NCI-H2227 (cell line): Measurements from ENCODE around the gene AUNIP.
"Not testable (repeated sequence)": the region's sequence is repeated elsewhere in the genome, so short reads cannot be mapped to it uniquely, and the experiment has no call there.

Source experiments
- DNase-seq: peaks from one replicate; lab custom pipeline; 2025; ENCODE audit not compliant: unreplicated experiment; lab: John Stamatoyannopoulos, UW

The AUNIP gene

GRCh38 chr1:25867210-25867991 is 8.1 kb upstream of the AUNIP start:
- no peak for DNase-seq

DNA sequence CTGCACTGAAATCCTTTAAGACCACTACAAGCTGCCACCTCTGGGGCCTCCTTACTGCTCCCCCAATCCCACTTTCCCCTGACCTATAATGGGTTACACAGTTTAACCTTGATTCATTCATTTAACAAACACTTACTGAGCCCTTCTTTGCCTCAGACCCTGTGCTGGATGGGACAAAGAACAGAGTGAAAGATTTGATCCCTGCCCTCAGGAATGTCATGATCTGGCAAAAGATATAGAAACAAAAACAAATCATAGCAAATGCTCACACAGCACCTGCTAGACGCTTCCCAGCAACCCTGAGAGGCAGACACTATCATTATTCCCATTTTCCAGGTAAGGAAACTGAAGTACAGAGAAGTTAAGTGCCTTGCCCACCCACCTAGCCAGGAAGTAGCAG is 7.0 kb upstream of the AUNIP start:
- DNase-seq, result no peak

GRCh38 chr1:25864434-25864833 is 5.2 kb upstream of the AUNIP start:
- DNase-seq, result no peak

- DNase-seq, result no peak
Observed at GRCh38 chr1:25863486-25864262, 4.4 kb upstream of the AUNIP start.

DNA sequence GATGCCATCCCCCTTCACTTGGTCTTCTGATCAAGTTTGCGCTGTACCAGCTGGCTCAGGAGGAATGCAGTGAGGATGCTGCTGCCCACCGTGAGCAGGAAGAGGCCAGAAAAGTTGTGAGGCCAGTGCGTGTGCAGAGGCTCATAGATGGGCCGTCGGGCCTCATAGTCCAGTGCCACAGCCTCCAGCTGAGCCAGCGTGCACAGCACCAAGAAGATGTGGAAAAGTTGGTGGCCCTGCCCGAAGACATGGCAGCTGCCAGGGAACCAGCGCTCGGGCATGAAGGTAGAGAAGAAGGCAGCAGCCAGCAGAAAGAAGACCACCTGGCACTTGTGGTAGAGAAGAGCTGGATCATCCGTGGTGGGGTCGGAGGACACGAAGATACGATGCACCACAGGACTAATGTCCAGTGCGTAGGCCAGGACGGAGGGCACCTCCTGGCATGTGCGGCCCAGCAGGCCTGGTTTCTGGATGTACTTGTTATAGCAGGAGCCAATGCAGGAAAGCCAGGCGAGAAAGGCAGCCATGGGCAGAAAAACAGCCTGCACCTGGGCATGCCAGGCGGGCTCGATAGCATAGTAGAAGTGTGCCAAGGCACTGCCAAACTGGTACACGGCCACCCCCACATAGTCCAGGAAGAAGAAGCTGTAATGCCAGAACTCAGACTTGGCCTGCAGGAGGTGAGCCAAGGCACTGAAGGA is 3.7 kb upstream of the AUNIP start:
- no peak for DNase-seq

GRCh38 chr1:25861316-25862286 is 2.3 kb upstream of the AUNIP start:
- no peak for DNase-seq

DNA sequence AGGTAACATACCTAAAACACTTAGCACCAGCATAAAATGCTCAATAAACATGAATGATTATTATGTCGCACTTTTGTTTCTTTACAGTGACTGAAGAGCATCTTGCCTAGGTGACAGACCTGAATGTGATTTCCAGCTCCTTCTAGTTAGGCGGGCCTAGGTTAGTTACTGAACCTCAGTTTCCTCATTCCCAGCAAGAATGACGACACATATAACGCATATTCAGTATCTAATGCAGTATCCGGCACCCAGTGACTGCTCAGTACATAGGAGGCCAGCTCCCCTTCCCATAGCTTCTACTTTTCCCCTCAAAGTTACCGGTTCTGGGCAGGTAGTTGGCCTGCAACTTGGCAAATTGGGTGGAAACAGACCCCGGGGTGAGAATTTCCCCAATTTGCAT is 763 bp downstream of the AUNIP start:
- no peak for DNase-seq

GRCh38 chr1:25856856-25857255 is 2.4 kb downstream of the AUNIP start:
- DNase-seq, result no peak

DNA sequence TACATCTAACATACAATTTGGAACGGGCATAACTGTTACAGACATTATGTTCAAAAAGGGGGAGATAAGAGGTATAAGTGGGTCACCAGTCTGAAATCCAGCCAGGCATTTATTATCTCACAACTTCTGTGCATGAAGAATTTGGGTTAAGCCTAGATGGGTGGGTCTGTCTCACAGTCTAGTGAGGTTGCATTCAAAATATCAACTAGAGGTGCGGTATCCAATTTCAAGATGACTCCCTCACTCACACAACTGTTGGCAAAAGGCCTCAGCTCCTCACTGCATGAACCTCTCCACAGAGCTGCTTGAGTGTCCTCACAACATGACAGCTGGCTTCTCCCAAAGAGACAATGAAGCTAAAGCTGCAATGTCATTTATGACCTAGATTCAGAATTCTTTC is 4.7 kb downstream of the AUNIP start:
- DNase-seq, result no peak

DNA sequence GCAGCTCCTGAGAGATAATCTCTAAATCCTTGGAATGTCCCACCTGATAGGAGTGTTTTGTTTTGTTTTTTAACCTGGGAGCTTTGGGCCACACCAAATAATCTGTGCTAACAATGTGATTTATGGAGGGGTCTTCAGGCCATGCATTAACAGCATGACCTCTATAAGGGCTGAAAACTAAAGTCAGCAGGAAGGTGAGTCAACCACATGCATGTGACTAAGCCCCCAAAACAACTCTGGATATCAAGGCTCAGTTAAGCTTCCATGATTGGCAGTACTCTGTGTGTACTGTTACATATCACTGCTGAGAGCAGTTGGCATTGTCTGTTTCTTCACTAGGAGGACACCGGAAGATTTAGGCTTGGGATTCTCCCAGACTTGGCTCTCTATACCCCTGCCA is 10.7 kb downstream of the AUNIP start:
- no peak for DNase-seq

DNA sequence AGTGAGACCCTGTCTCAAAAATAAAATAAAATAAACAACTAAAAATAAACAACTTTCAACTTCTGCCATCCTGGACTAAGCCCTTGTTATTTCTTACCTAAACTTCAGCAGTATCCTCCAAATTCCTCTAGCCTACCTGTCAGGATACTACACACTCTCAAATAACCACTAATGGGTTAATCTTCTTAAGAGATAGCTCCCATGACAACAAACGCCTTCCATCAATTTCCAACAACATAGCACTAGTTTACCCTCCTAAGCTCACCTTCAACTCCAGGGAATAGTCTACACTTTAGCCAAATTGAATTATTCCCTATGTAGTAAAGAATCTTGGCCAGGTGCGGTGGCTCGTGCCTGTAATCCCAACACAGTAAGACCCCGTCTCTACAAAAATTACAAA is 11.3 kb downstream of the AUNIP start:
- DNase-seq, result no peak

DNA sequence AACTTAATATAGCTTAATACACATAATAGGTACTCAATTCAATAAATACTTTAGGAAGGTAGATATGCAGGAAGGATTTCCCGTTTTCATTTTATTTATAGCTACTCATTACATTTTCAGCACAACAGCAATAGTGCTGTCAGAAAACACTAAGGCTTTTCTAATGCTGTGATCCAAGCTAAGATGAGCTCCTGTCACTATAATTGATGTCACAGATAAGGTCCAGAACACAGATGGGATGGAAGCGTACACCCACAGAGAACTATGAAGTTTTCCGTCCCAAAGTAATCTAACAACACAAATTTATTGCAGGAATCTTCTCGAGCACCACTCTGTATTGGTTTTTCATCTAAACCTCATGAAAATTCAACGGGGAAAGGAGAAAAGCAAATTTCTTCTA is 13.6 kb downstream of the AUNIP start:
- no peak for DNase-seq

DNA sequence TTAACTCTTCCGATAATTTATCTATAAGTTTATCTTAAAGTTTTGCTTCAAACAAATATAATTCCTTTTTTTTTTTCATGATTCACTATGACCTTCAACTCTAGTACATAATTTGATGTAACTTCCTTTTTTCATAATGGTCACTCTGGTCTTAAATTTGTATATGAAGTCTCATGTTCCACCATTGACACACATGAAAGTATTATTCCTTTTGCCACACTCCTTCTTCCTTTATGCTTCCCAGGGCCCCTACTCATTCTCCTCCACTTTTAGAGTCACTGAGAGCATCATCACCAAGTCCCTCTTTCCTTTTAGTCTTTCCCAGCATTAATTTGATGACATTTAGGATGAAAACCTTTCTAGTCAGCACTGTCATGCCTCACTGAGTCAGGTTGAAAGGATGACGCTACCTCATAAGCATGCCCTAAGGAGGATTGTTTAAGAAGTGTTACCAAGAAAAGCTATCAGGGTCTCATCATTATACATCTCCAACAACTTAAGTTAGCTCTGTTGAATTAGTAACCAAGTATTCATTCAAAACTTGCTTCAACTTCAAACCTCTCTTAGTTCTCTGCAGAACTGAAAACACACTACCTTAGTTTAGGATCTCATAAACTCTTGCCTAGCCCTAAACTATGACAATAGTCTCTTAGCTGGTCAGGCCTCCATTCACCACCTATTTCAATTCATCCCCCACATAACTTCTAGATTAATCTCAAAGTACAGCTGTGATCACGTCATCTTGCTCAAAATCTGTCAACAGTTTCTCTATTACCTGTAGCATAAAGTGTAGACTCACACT is 14.5 kb downstream of the AUNIP start:
- no peak for DNase-seq

DNA sequence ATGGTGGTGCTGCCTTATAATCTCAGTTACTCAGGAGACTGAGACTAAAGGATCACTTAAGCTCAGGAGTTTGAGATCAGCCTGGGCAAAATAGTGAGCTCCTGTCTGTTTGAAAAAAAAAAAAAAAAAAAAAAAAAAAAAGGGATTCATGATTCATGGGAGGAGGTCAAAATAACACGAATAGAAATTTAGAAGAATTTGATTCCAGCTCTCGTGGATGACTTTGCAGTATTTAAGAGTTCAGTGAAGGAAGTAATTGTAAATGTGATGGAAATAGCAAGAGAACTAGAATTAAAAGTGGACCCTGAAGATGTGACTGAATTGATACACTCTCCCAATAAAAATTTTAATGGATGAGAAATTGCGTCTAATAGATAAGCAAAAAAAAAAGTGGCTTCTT is 15.8 kb downstream of the AUNIP start:
- DNase-seq, result no peak

DNA sequence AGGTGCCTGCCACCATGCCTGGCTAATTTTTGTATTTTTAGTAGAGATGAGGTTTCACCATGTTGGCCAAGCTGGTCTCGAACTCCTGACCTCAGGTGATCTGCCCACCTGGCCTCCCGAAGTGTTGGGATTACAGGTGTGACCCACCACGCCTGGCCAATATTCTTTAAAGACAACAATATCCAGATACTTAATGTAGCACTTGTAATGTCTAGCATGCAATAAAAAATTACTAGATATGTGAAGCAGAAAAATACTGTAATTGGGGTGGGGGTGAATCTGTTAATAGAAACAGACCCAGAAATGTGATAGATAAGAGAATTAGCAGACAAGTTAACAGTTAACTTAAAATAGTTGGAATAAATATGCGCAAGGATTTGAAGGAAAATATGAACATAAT is 19.4 kb downstream of the AUNIP start:
- DNase-seq, result not testable (repeated sequence)

- DNase-seq, result no peak
Observed at GRCh38 chr1:25837262-25837875, 21.9 kb downstream of the AUNIP start.

- DNase-seq, result no peak
Observed at GRCh38 chr1:25836695-25837094, 22.6 kb downstream of the AUNIP start.

GRCh38 chr1:25834894-25835293 is 24.4 kb downstream of the AUNIP start:
- DNase-seq, result no peak

GRCh38 chr1:25833158-25833557 is 26.1 kb downstream of the AUNIP start:
- DNase-seq, result no peak
